WTC11 (cell line): Measurements from ENCODE around the gene RYR3. TPM values are rescaled to one million over a fixed set of nuclear protein-coding genes. Genes with fewer than 3 reads are reported as not detected.

Experiments
- ATAC-seq: fragments of 200-7000 bp; cut with Tn5 transposase; 2 replicates; pipeline ENCODE4 v1.10.0; 2021; ENCODE audit warnings: mild to moderate bottlenecking, moderate library complexity
- CTCF ChIA-PET: fragments of 300-600 bp; sonication (Branson Sonifier 250); formaldehyde crosslinking; loops from one replicate; lab custom pipeline; 2021; ENCODE audit warnings: antibody characterized with exemption; lab: Charles Lee
- POLR2A ChIA-PET: fragments of 350-600 bp; sonication (Branson Sonifier 250); formaldehyde crosslinking; loops from one replicate; lab custom pipeline; 2021; ENCODE audit warnings: antibody characterized with exemption; lab: Charles Lee
- DNase-seq: peaks from one replicate; pipeline ENCODE4 v3.0.0; 2021; ENCODE audit warnings: low spot score
- H3K27ac Mint-ChIP-seq: 2 replicates; pipeline ENCODE4 v1.8.0; 2021; ENCODE audit warnings: mixed read lengths
- H3K27me3 Mint-ChIP-seq: 2 replicates; pipeline ENCODE4 v1.8.0; 2021; ENCODE audit warnings: low read depth, mild to moderate bottlenecking, moderate library complexity, mixed read lengths
- H3K36me3 Mint-ChIP-seq: 2 replicates; pipeline ENCODE4 v1.8.0; 2021; ENCODE audit warnings: mixed read lengths
- H3K4me1 Mint-ChIP-seq: 2 replicates; pipeline ENCODE4 v1.8.0; 2022; ENCODE audit warnings: mixed read lengths
- H3K4me3 Mint-ChIP-seq: 2 replicates; pipeline ENCODE4 v1.8.0; 2021; ENCODE audit warnings: mild to moderate bottlenecking, moderate library complexity, mixed read lengths
- H3K9me3 Mint-ChIP-seq: 2 replicates; pipeline ENCODE4 v1.8.0; 2021; ENCODE audit warnings: mixed read lengths
- ELF4 ChIP-seq: sonication (generic); formaldehyde crosslinking; IDR thresholded peaks from 2 replicates; pipeline ENCODE4 v1.8.1; 2022; ENCODE audit warnings: low read depth, mild to moderate bottlenecking, moderate library complexity, missing genetic modification reagents
- ESRRA ChIP-seq: sonication (generic); formaldehyde crosslinking; IDR thresholded peaks from 2 replicates; pipeline ENCODE4 v1.8.1; 2022; ENCODE audit warnings: mild to moderate bottlenecking, missing genetic modification reagents, borderline replicate concordance
- GABPB1 ChIP-seq: sonication (generic); formaldehyde crosslinking; IDR thresholded peaks from 2 replicates; pipeline ENCODE4 v1.8.1; 2023; ENCODE audit warnings: mild to moderate bottlenecking, missing genetic modification reagents
- HMGA2 ChIP-seq: fragments of 250-450 bp; sonication (Bioruptor Pico); IDR thresholded peaks from 2 replicates; pipeline ENCODE4 v1.4.0; 2021; ENCODE audit warnings: mild to moderate bottlenecking, moderate library complexity
- MXD4 ChIP-seq: fragments of 250-450 bp; sonication (Bioruptor Pico); IDR thresholded peaks from 2 replicates; pipeline ENCODE4 v1.8.0; 2021; ENCODE audit warnings: mild to moderate bottlenecking, moderate library complexity, borderline replicate concordance
- SP1 ChIP-seq: sonication (generic); formaldehyde crosslinking; conservative IDR thresholded peaks from 2 replicates; pipeline ENCODE4 v1.8.1; 2022; ENCODE audit warnings: missing genetic modification reagents
- TCF7 ChIP-seq: sonication (generic); formaldehyde crosslinking; IDR thresholded peaks from 2 replicates; pipeline ENCODE4 v1.8.0; 2022; ENCODE audit warnings: mild to moderate bottlenecking, low read depth, missing genetic modification reagents, moderate library complexity
- TP53 ChIP-seq: sonication (generic); formaldehyde crosslinking; IDR thresholded peaks from 2 replicates; pipeline ENCODE4 v1.8.1; 2023; ENCODE audit warnings: mild to moderate bottlenecking, missing genetic modification reagents
- ZNF121 ChIP-seq: sonication (generic); formaldehyde crosslinking; IDR thresholded peaks from 2 replicates; pipeline ENCODE4 v1.8.0; 2023; ENCODE audit warnings: missing genetic modification reagents
- ZNF219 ChIP-seq: sonication (generic); formaldehyde crosslinking; IDR thresholded peaks from 2 replicates; pipeline ENCODE4 v1.8.0; 2023; ENCODE audit warnings: missing genetic modification reagents, mild to moderate bottlenecking, borderline replicate concordance
- ZNF317 ChIP-seq: sonication (generic); formaldehyde crosslinking; IDR thresholded peaks from 2 replicates; pipeline ENCODE4 v1.8.1; 2023; ENCODE audit warnings: low read depth, mild to moderate bottlenecking, moderate library complexity, missing genetic modification reagents, borderline replicate concordance
- ZNF416 ChIP-seq: fragments of 250-450 bp; sonication (Bioruptor Pico); IDR thresholded peaks from 2 replicates; pipeline ENCODE4 v1.9.0; 2021; ENCODE audit warnings: mild to moderate bottlenecking, inconsistent platforms
- ZNF423 ChIP-seq: fragments of 250-450 bp; sonication (Bioruptor Pico); IDR thresholded peaks from 2 replicates; pipeline ENCODE4 v2.1.2; 2022; ENCODE audit warnings: mild to moderate bottlenecking, moderate library complexity
- total RNA-seq: library from RNA; stranded (reverse); gene quantifications from 3 replicates; pipeline ENCODE4 v1.2.3, GENCODE V29; 2021
- TF ChIP-seq, protein P1 (sequence below): sonication (generic); formaldehyde crosslinking; IDR thresholded peaks from 2 replicates; pipeline ENCODE4 v1.8.1; 2022; ENCODE audit warnings: mild to moderate bottlenecking, missing genetic modification reagents, moderate library complexity, borderline replicate concordance
- TF ChIP-seq, protein P2 (sequence below): sonication (generic); formaldehyde crosslinking; IDR thresholded peaks from 2 replicates; pipeline ENCODE4 v1.8.1; 2022; ENCODE audit warnings: low read depth, missing genetic modification reagents, borderline replicate concordance
- TF ChIP-seq, protein P3 (sequence below): sonication (generic); formaldehyde crosslinking; IDR thresholded peaks from 2 replicates; pipeline ENCODE4 v1.8.1; 2023; ENCODE audit warnings: mild to moderate bottlenecking, missing genetic modification reagents
- TF ChIP-seq, protein P4 (sequence below): sonication (generic); formaldehyde crosslinking; conservative IDR thresholded peaks from 2 replicates; pipeline ENCODE4 v1.8.1; 2023; ENCODE audit warnings: mild to moderate bottlenecking, low read depth, missing genetic modification reagents, moderate library complexity
- TF ChIP-seq, protein P5 (sequence below): sonication (generic); formaldehyde crosslinking; IDR thresholded peaks from 2 replicates; pipeline ENCODE4 v1.8.0; 2022; ENCODE audit warnings: missing genetic modification reagents
- TF ChIP-seq, protein P6 (sequence below): sonication (generic); formaldehyde crosslinking; IDR thresholded peaks from 2 replicates; pipeline ENCODE4 v1.8.1; 2023; ENCODE audit warnings: mild to moderate bottlenecking, missing genetic modification reagents, moderate library complexity
- TF ChIP-seq, protein P7 (sequence below): sonication (generic); formaldehyde crosslinking; IDR thresholded peaks from 2 replicates; pipeline ENCODE4 v1.8.0; 2023; ENCODE audit warnings: mild to moderate bottlenecking, missing genetic modification reagents
- TF ChIP-seq, protein P8 (sequence below): sonication (generic); formaldehyde crosslinking; conservative IDR thresholded peaks from 2 replicates; pipeline ENCODE4 v1.8.1; 2022; ENCODE audit warnings: mild to moderate bottlenecking, missing genetic modification reagents

Gene RYR3
- total RNA-seq, 1 experiment from 2014 or later: 1.4 TPM

DNA sequence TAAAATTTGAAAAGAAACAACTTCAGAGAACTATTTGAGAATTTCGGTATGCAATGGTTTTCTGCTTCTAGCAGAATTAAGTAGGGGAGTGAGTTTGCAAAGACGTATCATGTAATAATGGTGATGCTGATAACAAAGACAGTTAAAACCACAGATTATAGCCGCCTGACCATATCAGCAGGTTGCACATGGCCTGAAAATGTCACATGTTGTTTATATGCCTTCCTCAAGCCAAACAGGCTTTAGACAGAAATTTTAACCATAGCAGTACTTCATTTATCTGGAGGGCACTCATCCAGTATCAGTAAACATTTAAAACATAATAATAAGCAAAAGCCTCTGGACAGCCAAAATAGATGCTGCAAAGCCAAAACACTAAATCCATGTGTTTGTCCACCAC lies 131.7 kb downstream of the RYR3 start:
- ChIA-PET POLR2A (no interaction called here), CTCF (no interaction called here)
- Mint-ChIP-seq H3K27me3 (no peaks in the 10 kb centered on the region), H3K4me3 (no peak overlapping the region), H3K9me3 (no peaks in the 10 kb centered on the region), H3K27ac (no peak overlapping the region), H3K36me3 (no peaks in the 10 kb centered on the region), H3K4me1 (no peaks in the 10 kb centered on the region)
- no peak for TF ChIP-seq GABPB1
- TF ChIP-seq ZNF121: no peak
- TF ChIP-seq ZNF317 (CRISPR knock-in tag): no peak
- no peak for TF ChIP-seq ZNF416 (CRISPR knock-in tag)
- TF ChIP-seq, protein P1, sequence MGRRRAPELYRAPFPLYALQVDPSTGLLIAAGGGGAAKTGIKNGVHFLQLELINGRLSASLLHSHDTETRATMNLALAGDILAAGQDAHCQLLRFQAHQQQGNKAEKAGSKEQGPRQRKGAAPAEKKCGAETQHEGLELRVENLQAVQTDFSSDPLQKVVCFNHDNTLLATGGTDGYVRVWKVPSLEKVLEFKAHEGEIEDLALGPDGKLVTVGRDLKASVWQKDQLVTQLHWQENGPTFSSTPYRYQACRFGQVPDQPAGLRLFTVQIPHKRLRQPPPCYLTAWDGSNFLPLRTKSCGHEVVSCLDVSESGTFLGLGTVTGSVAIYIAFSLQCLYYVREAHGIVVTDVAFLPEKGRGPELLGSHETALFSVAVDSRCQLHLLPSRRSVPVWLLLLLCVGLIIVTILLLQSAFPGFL (CRISPR knock-in tag): no peak
- TF ChIP-seq ESRRA (CRISPR knock-in tag): no peak
- no peak for TF ChIP-seq HMGA2 (CRISPR knock-in tag)
- TF ChIP-seq, protein P2, sequence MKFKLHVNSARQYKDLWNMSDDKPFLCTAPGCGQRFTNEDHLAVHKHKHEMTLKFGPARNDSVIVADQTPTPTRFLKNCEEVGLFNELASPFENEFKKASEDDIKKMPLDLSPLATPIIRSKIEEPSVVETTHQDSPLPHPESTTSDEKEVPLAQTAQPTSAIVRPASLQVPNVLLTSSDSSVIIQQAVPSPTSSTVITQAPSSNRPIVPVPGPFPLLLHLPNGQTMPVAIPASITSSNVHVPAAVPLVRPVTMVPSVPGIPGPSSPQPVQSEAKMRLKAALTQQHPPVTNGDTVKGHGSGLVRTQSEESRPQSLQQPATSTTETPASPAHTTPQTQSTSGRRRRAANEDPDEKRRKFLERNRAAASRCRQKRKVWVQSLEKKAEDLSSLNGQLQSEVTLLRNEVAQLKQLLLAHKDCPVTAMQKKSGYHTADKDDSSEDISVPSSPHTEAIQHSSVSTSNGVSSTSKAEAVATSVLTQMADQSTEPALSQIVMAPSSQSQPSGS (CRISPR knock-in tag): no peak
- TF ChIP-seq TP53 (CRISPR knock-in tag): no peak
- TF ChIP-seq, protein P3, sequence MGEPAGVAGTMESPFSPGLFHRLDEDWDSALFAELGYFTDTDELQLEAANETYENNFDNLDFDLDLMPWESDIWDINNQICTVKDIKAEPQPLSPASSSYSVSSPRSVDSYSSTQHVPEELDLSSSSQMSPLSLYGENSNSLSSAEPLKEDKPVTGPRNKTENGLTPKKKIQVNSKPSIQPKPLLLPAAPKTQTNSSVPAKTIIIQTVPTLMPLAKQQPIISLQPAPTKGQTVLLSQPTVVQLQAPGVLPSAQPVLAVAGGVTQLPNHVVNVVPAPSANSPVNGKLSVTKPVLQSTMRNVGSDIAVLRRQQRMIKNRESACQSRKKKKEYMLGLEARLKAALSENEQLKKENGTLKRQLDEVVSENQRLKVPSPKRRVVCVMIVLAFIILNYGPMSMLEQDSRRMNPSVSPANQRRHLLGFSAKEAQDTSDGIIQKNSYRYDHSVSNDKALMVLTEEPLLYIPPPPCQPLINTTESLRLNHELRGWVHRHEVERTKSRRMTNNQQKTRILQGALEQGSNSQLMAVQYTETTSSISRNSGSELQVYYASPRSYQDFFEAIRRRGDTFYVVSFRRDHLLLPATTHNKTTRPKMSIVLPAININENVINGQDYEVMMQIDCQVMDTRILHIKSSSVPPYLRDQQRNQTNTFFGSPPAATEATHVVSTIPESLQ (CRISPR knock-in tag): no peak
- no peak for TF ChIP-seq SP1 (CRISPR knock-in tag)
- TF ChIP-seq, protein P4, sequence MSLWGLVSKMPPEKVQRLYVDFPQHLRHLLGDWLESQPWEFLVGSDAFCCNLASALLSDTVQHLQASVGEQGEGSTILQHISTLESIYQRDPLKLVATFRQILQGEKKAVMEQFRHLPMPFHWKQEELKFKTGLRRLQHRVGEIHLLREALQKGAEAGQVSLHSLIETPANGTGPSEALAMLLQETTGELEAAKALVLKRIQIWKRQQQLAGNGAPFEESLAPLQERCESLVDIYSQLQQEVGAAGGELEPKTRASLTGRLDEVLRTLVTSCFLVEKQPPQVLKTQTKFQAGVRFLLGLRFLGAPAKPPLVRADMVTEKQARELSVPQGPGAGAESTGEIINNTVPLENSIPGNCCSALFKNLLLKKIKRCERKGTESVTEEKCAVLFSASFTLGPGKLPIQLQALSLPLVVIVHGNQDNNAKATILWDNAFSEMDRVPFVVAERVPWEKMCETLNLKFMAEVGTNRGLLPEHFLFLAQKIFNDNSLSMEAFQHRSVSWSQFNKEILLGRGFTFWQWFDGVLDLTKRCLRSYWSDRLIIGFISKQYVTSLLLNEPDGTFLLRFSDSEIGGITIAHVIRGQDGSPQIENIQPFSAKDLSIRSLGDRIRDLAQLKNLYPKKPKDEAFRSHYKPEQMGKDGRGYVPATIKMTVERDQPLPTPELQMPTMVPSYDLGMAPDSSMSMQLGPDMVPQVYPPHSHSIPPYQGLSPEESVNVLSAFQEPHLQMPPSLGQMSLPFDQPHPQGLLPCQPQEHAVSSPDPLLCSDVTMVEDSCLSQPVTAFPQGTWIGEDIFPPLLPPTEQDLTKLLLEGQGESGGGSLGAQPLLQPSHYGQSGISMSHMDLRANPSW (CRISPR knock-in tag): no peak
- ATAC-seq (no peak), DNase-seq (no peak)

DNA sequence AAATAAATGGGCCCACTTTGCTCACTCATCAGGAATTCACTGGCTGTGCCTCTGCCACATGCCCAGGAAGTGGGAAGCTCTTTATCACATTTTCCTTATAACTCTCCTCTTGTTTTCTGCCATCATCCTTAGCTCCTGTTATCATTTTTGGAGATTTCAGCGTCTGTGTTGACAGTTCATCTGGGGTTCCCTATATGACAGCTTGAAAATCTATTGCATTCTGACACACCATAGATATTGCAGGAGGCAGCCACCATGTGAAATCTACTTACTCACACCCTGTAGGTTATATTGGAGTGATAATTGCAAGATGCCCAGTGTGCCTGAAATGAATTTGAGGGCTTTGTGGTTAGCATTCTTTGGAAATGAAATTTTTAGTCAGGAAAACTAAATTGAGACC lies 132.9 kb downstream of the RYR3 start:
- ChIA-PET CTCF (no interaction called here), POLR2A (no interaction called here)
- H3K36me3 Mint-ChIP-seq: no peaks in the 10 kb centered on the region
- peaks cover 7% of the 10 kb centered on the region for H3K4me1 Mint-ChIP-seq
- H3K4me3 Mint-ChIP-seq: no peak overlapping the region
- H3K9me3 Mint-ChIP-seq: no peaks in the 10 kb centered on the region
- ATAC-seq: no peak
- no peaks in the 10 kb centered on the region for H3K27me3 Mint-ChIP-seq
- DNase-seq: no peak
- no peak overlapping the region for H3K27ac Mint-ChIP-seq
- TF ChIP-seq MXD4 (CRISPR knock-in tag) (no peak), ELF4 (CRISPR knock-in tag) (no peak), ZNF219 (no peak), TCF7 (CRISPR knock-in tag) (no peak), ZNF423 (CRISPR knock-in tag) (no peak)
- TF ChIP-seq, protein P5, sequence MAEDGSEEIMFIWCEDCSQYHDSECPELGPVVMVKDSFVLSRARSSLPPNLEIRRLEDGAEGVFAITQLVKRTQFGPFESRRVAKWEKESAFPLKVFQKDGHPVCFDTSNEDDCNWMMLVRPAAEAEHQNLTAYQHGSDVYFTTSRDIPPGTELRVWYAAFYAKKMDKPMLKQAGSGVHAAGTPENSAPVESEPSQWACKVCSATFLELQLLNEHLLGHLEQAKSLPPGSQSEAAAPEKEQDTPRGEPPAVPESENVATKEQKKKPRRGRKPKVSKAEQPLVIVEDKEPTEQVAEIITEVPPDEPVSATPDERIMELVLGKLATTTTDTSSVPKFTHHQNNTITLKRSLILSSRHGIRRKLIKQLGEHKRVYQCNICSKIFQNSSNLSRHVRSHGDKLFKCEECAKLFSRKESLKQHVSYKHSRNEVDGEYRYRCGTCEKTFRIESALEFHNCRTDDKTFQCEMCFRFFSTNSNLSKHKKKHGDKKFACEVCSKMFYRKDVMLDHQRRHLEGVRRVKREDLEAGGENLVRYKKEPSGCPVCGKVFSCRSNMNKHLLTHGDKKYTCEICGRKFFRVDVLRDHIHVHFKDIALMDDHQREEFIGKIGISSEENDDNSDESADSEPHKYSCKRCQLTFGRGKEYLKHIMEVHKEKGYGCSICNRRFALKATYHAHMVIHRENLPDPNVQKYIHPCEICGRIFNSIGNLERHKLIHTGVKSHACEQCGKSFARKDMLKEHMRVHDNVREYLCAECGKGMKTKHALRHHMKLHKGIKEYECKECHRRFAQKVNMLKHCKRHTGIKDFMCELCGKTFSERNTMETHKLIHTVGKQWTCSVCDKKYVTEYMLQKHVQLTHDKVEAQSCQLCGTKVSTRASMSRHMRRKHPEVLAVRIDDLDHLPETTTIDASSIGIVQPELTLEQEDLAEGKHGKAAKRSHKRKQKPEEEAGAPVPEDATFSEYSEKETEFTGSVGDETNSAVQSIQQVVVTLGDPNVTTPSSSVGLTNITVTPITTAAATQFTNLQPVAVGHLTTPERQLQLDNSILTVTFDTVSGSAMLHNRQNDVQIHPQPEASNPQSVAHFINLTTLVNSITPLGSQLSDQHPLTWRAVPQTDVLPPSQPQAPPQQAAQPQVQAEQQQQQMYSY: no peak
- TF ChIP-seq, protein P6, sequence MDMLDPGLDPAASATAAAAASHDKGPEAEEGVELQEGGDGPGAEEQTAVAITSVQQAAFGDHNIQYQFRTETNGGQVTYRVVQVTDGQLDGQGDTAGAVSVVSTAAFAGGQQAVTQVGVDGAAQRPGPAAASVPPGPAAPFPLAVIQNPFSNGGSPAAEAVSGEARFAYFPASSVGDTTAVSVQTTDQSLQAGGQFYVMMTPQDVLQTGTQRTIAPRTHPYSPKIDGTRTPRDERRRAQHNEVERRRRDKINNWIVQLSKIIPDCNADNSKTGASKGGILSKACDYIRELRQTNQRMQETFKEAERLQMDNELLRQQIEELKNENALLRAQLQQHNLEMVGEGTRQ (CRISPR knock-in tag): no peak
- TF ChIP-seq, protein P7, sequence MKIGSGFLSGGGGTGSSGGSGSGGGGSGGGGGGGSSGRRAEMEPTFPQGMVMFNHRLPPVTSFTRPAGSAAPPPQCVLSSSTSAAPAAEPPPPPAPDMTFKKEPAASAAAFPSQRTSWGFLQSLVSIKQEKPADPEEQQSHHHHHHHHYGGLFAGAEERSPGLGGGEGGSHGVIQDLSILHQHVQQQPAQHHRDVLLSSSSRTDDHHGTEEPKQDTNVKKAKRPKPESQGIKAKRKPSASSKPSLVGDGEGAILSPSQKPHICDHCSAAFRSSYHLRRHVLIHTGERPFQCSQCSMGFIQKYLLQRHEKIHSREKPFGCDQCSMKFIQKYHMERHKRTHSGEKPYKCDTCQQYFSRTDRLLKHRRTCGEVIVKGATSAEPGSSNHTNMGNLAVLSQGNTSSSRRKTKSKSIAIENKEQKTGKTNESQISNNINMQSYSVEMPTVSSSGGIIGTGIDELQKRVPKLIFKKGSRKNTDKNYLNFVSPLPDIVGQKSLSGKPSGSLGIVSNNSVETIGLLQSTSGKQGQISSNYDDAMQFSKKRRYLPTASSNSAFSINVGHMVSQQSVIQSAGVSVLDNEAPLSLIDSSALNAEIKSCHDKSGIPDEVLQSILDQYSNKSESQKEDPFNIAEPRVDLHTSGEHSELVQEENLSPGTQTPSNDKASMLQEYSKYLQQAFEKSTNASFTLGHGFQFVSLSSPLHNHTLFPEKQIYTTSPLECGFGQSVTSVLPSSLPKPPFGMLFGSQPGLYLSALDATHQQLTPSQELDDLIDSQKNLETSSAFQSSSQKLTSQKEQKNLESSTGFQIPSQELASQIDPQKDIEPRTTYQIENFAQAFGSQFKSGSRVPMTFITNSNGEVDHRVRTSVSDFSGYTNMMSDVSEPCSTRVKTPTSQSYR (CRISPR knock-in tag): no peak
- TF ChIP-seq, protein P8, sequence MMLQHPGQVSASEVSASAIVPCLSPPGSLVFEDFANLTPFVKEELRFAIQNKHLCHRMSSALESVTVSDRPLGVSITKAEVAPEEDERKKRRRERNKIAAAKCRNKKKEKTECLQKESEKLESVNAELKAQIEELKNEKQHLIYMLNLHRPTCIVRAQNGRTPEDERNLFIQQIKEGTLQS: no peak
